Activated CD8-positive, alpha-beta memory T cell treated with anti-CD3 and anti-CD28 coated beads for 24 hours (primary cell): Measurements from ENCODE around the gene AGR2.
"Not testable (repeated sequence)": the region's sequence is repeated elsewhere in the genome, so short reads cannot be mapped to it uniquely, and the experiment has no call there.

Experiments used
- DNase-seq: peaks from one replicate; pipeline ENCODE4 v3.0.0-alpha.2; 2020

AGR2 gene

DNA sequence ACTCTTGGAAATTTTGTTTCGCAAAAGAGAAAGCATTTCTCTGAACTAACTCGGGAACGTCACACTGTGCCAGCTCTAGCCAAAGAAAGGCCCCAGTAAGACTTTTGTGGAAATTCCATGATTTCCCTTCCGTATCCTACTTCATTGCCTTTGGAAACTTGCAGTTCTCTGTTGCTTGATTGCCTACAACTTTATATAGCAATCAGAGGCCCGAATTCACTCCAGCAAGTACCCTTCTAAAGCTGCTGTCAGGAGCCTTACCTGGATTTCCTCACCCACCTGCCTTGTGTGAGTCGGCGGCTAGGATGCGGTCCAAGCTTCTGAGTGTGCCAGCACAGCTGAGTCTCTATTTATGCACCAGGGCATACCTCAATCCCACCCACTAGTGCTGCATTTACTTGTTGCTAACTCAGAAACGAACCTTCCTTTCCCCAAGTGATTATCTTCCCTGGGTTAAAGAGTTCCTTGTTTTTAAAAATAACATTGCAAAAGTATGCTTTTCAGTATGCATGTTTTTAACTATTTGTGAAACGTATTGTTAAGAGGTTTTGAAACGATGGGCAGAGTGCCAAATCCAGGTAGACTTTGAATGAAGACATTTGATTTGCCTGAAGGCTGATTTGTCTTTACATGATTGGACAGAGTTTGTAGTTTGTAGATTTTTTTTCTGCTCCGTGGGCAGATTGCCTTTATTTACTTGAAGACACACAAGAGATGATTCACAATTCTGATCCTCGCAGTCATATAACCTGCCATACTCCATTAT is at the start of gene AGR2:
AGR2 (minus strand) TSS at position 326 of the 766 bp plus-strand sequence. CDS start 3,203 bp downstream, outside the sequence.
- DNase-seq = no peak

DNA sequence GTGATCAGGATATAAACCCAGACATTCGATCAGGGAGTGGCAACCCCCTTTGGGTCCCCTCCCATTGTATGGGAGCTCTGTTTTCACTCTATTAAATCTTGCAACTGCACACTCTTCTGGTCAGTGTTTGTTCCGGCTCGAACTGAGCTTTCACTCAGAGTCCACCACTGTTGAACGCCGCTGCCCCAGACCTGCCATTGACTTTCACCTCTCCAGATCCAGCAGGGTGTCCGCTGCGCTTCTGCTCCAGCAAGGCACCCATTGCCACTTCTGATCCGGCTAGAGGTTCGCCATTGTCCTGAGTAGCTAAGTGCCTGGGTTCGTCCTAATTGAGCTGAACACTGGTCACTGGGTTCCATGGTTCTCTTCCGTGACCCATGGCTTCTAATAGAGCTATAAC is 48.4 kb upstream of the AGR2 start:
- not testable (repeated sequence) for DNase-seq

DNA sequence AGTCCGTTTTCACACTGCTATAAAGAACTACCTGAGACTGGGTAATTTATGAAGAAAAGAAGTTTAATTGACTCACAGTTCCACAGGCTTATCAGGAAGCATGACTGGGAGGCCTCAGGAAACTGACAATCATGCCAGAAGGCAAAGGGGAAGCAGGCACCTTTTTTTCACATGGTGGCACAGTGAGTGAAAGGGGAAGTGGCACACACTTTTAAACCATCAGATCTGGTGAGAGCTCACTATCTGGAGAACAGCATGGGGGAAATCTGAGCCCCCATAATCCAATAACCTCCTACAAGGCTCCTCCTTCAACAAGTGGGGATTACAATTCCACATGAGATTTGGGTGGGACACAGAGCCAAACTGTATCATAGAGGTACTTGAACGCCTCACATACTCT is 47.0 kb upstream of the AGR2 start:
- DNase-seq = no peak

DNA sequence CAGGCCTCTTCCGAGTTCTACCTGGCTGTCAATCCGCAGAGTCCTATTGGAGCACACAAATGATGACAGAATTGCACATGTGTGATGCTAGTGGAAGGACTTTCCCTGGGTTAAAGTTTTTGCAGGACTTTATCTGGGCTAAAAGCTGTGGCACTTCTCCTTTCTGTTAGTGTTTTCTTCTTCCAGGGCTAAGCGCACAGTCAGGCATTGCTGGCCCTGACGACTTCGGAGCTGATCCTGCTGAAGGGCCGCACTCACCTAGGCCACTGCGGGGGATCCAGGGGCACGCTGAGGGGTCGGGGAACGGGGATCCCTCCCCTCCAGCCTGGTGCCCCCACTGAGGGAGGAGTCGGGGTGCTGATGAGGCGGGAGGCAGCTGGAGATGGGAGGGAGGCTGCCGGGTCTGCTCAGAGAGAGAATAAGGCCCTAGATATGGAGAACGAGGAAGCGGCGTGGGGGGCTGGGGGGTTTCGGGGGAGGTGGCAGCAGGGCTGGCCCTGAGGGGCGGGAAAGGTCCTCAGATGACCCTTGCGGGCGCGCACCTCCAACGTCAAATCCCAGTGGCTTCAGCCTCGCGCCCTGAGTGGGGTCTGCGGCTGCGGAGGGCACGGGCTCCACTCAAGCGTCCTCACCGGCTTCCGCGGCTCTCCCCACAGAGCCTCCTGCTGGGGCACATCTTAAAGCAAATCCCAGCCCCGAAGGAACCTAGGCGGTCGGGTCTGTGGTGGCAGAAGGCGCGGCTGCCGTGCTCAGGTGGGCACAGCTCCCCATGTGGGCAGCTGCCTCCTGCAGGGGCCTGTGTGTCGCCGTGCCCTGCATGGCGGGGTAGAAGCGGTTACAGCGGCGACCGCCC is 46.0 kb upstream of the AGR2 start:
- no peak for DNase-seq

DNA sequence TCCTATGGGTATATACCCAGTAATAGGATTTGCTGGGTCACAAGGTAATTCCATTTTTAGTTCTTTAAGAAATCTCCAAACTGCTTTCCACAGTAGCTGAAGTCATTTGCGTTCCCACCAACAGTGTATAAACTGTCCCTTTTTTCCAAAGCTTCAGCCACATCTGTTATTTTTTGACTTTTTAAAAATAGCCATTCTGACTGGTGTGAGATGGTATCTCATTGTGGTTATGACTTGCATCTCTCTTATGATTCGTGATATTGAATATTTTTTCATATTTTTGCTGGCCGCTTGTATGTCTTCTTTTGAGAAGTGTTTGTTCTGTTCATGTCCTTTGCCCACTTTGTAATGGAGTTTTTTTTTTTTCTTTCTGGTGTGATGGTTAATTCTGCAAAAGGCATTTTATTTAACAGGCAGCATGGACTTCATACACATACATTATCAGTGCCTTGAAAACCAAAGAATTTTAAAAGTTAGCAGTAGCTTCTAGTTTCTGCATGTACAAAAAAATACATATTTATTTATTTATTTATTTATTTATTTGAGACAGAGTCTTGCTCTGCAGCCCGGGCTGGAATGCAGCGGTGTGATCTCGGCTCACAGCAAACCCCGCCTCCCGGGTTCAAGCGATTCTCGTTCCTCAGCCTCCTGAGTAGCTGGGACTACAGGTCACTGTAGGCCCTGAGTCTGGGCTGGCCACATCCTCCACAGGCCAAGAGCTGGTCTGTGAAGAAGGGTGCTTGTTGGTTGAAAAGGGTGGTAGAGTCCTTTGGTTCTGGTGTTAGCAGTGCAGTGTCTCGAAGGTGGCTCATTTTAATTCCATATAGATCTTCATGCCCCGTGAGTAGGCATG is 44.7 kb upstream of the AGR2 start:
- no peak for DNase-seq

DNA sequence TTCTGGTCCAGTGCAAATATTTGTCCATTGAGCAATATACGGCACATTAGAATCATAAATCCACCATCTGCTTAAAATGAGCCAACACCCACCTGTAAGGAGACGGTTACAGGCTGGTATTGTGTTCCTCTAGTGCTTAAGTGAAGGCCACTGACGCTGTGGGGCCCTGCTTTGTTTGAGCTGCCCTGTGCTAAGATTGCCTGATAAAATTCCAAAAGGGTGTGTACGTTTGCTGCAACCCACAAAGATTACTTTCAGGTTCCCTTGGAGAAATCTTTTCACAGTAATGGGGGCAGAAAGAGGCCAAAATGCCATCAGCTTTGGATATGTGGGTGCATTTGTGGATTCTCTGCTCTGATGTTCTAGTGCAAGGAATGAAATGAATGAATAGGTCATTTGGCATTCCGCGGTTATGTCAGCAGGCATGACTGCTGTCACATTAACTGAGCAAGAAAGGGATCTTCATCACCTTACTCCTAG is 42.6 kb upstream of the AGR2 start:
- DNase-seq = no peak

DNA sequence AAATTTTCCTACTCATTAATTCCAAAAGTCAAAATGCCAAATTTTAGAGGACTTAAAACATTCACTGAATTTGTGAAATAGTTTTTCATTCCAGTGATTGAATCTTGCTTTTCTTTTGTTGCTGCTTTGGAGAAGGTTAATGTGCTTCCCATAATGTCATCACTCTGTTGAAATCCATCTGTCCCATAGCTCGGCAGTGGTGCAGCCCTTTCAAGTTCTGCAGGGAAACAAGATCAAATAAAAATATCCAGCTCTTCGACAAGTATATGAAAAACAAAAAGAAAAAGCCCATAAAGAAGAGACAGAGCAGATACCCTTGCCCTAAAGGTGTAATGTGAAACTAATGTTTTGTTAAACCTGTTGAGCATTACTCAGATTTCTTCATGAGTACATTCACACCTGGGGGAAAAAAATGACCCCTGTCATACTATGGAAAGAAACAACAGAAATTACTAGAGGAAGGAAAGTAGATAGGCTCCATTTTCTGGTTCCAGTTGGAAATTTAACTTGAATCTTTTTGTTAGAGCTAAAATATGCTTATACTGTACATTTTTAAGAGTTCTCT is 41.9 kb upstream of the AGR2 start:
- DNase-seq = no peak

DNA sequence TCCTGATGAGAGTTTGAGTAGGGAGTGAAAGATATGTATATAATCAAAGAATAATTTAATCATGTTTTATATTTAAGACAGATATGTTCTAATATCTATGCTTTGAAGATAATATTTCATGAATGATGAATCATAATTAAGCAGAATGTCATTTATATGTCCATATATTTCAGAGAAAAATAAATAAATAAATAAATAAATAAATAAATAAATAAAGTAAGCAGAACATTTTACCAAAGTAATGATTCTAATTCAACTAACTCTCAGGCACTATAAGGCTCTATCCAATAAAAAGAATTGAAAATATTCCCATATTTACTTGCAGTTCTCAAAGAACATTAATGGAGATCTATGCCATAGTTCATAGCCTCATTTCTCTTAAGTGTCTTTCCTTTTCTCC is 40.9 kb upstream of the AGR2 start:
- DNase-seq = no peak

DNA sequence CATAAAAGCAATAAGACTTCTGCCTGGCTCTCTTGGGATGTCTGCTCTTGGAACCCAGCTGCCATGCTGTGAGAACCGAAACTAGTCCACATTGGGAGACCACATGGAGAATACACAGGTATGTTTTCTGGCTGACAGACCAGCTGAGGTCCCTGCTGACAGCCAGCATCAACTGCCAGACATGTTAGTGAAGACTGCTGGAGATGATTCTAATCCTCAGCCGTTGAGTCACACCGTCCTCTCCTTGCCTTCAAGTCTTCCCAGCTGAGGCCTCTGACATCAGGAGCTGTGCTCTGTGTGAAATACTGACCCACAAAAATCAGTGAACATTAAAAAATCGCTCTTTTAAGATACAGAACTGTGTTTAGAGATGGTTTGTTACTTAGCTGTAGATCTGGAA is 36.9 kb upstream of the AGR2 start:
- DNase-seq = no peak

DNA sequence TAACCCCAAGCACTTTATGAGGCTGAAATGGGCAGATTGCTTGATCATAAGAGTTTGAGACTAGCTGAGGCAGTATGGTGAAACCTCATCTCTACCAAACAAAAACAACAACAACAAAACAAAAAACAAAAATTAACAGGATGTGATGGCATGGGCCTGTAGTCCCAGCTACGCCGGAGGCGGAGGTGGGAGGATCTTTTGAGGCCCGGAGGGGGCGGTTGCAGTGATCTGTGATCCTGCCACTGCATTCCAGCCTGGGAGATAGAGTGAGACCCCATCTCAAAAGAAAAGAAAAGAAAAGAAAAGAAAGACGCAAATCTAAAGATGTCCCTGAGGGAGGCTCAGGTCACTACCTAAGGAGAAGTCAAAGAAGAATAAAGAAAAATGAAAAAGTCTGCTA is 35.3 kb upstream of the AGR2 start:
- DNase-seq = no peak

DNA sequence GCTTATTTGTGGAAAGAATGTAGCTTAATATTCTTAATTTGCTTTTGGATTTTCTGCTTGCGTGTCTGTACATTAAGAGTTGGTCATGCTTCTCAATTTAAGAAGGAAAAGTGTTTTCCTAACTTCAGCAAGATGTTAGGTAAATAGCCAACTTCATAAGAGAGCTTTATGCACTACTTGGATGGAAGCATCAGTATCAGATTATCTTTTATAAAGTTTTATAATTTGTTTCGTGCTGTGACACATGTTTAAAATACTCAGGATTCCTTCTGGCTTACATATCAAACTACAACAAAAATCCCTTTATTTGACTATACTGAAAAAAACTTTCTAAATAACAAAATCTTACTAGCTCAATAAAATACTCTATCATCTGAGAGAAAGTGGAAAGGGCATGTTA is 34.8 kb upstream of the AGR2 start:
- DNase-seq = no peak

DNA sequence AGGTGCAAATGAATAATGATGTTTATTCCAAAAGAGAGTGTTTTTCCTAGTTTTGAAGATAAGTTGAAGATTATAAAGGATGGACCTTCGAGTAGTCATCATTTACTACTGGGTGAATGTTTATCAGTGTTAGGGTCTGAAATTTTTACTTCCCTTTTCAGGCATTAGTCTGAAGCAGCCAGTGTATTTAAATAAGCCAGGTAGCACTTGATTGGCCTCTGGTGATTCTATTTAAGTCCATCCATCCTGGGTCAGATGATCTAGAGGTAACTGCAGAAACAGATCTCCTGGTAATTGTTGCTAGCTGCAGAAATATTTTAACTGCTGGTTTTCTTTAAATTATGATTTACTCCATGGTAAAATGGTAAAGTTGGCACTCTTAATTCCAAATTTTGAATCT is 34.1 kb upstream of the AGR2 start:
- no peak for DNase-seq

DNA sequence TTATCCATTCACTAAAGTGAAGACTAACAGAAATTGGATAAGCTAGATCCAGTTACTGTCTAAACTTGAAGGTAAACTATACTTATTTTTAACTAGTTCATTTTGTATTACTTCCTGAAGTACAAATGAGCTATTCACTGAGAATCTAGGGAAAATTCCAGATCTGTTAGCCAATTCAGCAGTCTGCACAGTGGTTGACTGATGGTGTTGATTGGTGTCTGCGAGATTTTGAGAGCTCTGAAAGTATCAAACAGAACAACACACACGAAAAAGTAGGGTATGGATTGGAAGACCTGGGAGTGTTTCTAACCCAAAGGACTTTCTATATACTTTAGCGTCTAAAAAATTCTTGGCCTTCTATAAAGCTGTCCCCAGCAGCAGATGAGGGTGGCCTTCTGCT is 33.6 kb upstream of the AGR2 start:
- DNase-seq = no peak

DNA sequence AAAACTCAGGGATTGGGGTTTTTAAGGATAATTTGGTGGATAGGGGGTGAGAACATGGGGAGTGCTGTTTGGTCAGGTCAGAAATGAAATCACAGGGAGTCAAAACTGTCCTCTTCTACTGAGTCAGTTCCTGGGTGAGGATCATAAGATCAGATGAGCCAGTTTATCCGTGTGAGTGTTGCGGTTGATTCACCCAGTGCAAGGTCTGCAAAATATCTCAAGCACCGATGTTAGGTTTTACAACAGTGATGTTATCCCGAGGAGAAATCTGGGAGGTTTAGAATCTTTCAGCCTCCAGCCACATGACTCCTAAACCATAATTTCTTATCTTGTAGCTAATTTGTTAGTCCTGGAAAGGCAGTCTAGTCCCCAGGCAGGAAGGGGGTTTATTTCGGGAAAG is 31.7 kb upstream of the AGR2 start:
- DNase-seq = no peak

DNA sequence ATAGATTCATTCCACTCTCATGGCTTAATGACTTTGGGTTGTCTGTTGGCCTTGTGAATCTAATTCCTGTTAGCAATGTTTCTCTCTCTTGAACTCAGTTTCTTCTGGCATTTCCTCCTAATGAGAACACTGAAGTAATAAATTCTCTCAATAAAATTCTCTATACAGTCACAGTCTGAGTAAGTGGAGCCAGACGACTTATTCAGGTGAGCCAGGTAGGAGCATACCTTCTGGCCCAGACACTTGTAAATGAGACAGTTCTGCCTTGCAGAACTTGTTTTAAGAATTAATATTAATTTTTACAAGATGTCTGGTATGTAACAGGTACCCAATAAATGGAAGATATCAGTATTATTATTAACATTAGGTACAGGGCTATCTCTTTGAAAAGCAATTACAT is 28.6 kb upstream of the AGR2 start:
- no peak for DNase-seq

DNA sequence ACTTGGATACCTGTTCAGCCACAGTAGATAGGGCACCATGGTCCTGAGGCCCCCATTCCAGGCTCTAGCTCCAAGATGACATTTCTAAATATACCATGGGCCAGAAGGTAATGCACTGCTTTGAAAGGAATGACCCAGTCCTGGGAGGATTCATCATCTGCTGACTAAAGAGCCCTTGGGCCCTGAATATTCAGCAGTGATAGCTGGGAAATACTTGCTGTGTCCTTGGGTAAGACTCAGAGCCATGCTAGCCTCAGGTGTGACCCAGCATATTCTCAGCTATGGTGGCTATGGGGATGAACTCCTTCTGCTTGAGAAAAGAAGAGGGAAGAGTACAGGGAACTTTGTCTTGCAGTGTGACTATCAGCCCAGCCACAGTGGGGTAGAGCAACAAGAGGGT is 21.3 kb upstream of the AGR2 start:
- DNase-seq = no peak

DNA sequence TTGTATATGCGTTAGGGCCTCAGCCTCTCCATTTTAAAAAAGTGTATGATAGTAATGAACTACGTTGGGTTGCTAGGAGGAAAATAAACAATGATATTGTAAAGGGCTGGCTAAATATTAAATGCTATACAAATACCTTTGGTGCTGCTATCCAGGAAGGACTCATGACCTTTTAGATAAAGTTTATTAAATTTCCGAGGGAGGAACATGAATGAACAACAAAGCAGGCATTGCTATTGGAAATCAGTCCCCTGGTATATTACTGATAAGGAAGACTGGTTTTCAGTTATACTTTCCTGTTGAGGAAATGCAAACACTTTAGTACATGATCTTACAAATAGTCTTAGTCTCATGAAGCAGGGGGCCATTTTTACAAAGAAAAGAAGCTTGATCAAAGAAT is 17.2 kb upstream of the AGR2 start:
- DNase-seq = no peak

DNA sequence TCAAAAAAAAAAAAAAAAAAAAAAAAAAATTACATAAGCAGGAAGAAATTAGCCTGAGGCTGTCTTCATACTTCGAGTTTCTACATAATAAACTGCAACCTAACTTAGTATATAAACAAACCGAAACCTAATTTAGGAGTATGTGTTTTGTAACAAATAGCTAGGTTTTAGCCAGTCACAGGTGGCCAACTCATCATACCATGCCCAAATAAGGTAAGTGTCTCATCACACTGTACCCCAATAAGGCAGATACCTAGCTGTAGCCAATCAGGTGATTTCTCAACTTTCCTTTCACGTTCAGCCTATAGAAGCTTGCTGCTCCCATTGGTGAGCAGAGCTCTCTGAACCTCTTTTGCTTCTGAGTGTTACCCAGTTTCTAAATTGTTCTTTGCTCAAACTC is 13.9 kb upstream of the AGR2 start:
- no peak for DNase-seq

DNA sequence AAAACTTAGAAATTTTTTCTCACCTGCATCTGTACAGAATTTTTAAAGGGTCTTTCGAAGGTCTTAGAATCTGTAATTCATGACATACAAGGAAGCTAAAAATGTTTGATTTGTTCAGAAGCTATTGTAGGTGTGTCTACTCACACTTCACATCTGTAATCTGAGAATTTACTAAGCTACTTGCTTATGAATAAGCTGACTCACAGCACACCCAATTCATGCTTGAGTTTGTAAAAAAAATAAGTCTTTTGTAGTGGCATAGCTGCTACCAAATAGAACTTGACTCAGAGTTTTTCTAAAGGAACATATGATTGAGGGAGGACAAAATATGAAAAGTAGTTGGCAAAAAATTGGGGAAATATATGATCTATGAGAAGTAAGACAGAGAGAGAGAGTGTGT is 12.7 kb upstream of the AGR2 start:
- DNase-seq = no peak

DNA sequence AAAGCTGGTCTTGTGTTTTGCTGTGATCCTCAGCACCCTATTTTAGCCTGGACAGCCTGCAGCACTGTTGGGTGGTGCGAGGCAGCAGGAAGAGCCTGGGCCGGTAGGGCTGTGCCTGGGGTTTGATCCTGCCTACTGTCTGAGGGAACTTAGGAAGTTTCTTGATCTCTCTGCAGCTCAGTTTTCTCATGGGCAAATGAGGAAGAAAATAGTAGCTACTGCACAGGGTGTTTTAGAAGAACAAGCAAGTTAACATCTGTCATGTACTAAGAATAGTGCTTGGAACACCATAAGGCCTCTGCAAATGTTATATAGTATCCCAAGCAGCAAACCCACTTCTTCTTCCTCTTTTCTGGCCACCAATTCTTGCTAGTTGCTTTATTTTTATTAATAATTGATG is 12.0 kb upstream of the AGR2 start:
- no peak for DNase-seq

DNA sequence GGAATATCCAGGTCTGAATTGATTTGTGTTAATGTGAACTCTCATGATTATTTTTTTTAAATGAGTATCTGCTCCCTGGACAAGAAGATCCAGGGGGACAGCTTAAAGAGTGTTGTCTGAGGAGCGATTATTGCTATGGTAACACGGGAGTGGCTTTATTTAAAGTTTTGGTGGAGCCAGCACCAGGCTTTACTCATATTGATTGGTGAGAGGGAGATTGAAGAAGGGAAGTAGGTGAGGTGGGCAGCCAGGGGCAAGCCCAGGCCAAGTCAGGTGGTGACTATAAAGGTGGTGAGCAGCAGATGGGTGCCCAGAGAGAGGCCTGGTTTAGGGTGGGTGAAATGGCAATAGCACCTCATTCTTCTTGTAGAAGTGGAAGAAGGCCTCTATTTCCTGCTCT is 10.2 kb upstream of the AGR2 start:
- DNase-seq = no peak

DNA sequence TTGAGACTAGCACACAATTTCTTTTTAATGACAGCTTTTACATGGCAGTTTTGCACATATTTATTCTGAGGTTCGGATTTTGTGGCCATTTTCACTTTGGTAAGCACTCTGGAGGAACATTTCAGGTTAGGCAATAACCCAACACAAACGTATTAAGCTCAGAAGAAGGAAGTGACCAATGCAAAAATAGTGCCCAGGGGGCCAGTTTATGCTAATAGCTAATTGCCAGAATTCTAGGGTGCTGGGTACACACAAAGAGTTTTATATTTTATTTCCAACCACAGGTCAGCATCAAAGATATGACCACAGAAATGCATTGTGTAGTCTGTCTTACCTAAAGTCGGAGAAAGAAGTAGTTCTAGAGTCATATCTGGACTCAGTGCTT is 8.4 kb upstream of the AGR2 start:
- DNase-seq = no peak
